H9 (cell line): Measurements from ENCODE around the gene CD28. TPM values are rescaled to one million over a fixed set of nuclear protein-coding genes. Genes with fewer than 3 reads are reported as not detected.

ENCODE experiments used
- DNase-seq: peaks from one replicate; pipeline ENCODE4 v3.0.0-alpha.2; 2017
- H2AFZ ChIP-seq: one replicate; pipeline ENCODE4 v1.6.1; 2013; ENCODE audit warnings: mild to moderate bottlenecking, low read length, control low read depth, moderate library complexity
- H2AK5ac ChIP-seq: 2 replicates; pipeline ENCODE4 v1.6.1; 2013; ENCODE audit warnings: low read length, control low read depth, mixed read lengths; ENCODE audit not compliant: insufficient read length
- H2BK120ac ChIP-seq: one replicate; pipeline ENCODE4 v1.6.1; 2013; ENCODE audit warnings: low read depth, mild to moderate bottlenecking, low read length, control low read depth, inconsistent platforms; ENCODE audit not compliant: poor library complexity, severe bottlenecking
- H2BK12ac ChIP-seq: 2 replicates; pipeline ENCODE4 v1.6.1; 2013; ENCODE audit warnings: low read length, control low read depth, mixed read lengths, low read depth; ENCODE audit not compliant: insufficient read length
- H2BK15ac ChIP-seq: 2 replicates; pipeline ENCODE4 v1.6.1; 2013; ENCODE audit warnings: low read depth, low read length, control low read depth
- H2BK20ac ChIP-seq: one replicate; pipeline ENCODE4 v1.6.1; 2013; ENCODE audit warnings: low read depth, mild to moderate bottlenecking, low read length, control low read depth, inconsistent platforms; ENCODE audit not compliant: poor library complexity, severe bottlenecking
- H2BK5ac ChIP-seq: 2 replicates; pipeline ENCODE4 v1.6.1; 2013; ENCODE audit warnings: low read length, control low read depth, mixed read lengths; ENCODE audit not compliant: insufficient read length
- H3K14ac ChIP-seq: 2 replicates; pipeline ENCODE4 v1.6.1; 2013; ENCODE audit warnings: low read length, control low read depth; ENCODE audit not compliant: insufficient read depth
- H3K18ac ChIP-seq: 2 replicates; pipeline ENCODE4 v1.6.1; 2013; ENCODE audit warnings: low read depth, mild to moderate bottlenecking, mixed read lengths, low read length, control low read depth; ENCODE audit not compliant: insufficient read length
- H3K23ac ChIP-seq: 2 replicates; pipeline ENCODE4 v1.6.1; 2013; ENCODE audit warnings: low read length, control low read depth, mixed read lengths, low read depth; ENCODE audit not compliant: insufficient read length
- H3K23me2 ChIP-seq: 2 replicates; pipeline ENCODE4 v1.6.1; 2013; ENCODE audit warnings: low read depth, mild to moderate bottlenecking, mixed read lengths, low read length, control low read depth; ENCODE audit not compliant: insufficient read length, poor library complexity, severe bottlenecking
- H3K27ac ChIP-seq: 2 replicates; pipeline ENCODE4 v1.5.1; 2013; ENCODE audit warnings: low read length, control low read depth, mixed read lengths, low read depth; ENCODE audit not compliant: insufficient read length
- H3K27me3 ChIP-seq: 2 replicates; pipeline ENCODE4 v1.6.1; 2013; ENCODE audit warnings: low read length, control low read depth, inconsistent platforms; ENCODE audit not compliant: insufficient read depth
- H3K4ac ChIP-seq: 2 replicates; pipeline ENCODE4 v1.6.1; 2013; ENCODE audit warnings: low read depth, mild to moderate bottlenecking, control low read depth, inconsistent platforms, low read length, moderate library complexity
- H3K4me1 ChIP-seq: 2 replicates; pipeline ENCODE4 v1.6.1; 2013; ENCODE audit warnings: low read length, control low read depth, inconsistent platforms; ENCODE audit not compliant: insufficient read depth
- H3K4me2 ChIP-seq: 2 replicates; pipeline ENCODE4 v1.6.1; 2013; ENCODE audit warnings: low read length, control low read depth, mixed read lengths; ENCODE audit not compliant: insufficient read length, insufficient read depth
- H3K56ac ChIP-seq: 2 replicates; pipeline ENCODE4 v1.6.1; 2013; ENCODE audit warnings: low read depth, mild to moderate bottlenecking, mixed read lengths, low read length, control low read depth; ENCODE audit not compliant: insufficient read length
- H3K79me1 ChIP-seq: 2 replicates; pipeline ENCODE4 v1.6.1; 2013; ENCODE audit warnings: low read depth, mild to moderate bottlenecking, moderate library complexity, low read length, control low read depth, inconsistent platforms; ENCODE audit not compliant: insufficient read depth, poor library complexity, severe bottlenecking
- H3K79me2 ChIP-seq: 2 replicates; pipeline ENCODE4 v1.6.1; 2013; ENCODE audit warnings: low read length, control low read depth, inconsistent platforms; ENCODE audit not compliant: insufficient read depth
- H3K9ac ChIP-seq: 2 replicates; pipeline ENCODE4 v1.6.1; 2013; ENCODE audit warnings: low read length, control low read depth, mixed read lengths; ENCODE audit not compliant: insufficient read length; ENCODE audit errors: extremely low read depth
- H3K9me3 ChIP-seq: one replicate; pipeline ENCODE4 v1.6.1; 2013; ENCODE audit warnings: low read depth, low read length, inconsistent platforms; ENCODE audit not compliant: control insufficient read depth
- H3T11ph ChIP-seq: one replicate; pipeline ENCODE4 v1.6.1; 2013; ENCODE audit warnings: mild to moderate bottlenecking, low read length, control low read depth, inconsistent platforms
- H4K20me1 ChIP-seq: one replicate; pipeline ENCODE4 v1.6.1; 2013; ENCODE audit not compliant: control insufficient read depth, insufficient read length, insufficient read depth
- H4K5ac ChIP-seq: 2 replicates; pipeline ENCODE4 v1.6.1; 2013; ENCODE audit warnings: low read depth, mild to moderate bottlenecking, mixed read lengths, low read length, control low read depth; ENCODE audit not compliant: insufficient read length
- H4K8ac ChIP-seq: replicated peaks from 2 replicates; pipeline ENCODE4 v1.6.1; 2013; ENCODE audit warnings: low read length, control low read depth, mixed read lengths, low read depth; ENCODE audit not compliant: insufficient read length
- H4K91ac ChIP-seq: 2 replicates; pipeline ENCODE4 v1.6.1; 2013; ENCODE audit warnings: low read depth, mild to moderate bottlenecking, moderate library complexity, mixed read lengths, low read length, control low read depth; ENCODE audit not compliant: insufficient read length
- H3K27ac Mint-ChIP-seq, 3 experiments: 2 replicates in 2 of 3; 3 replicates in 1 of 3; pipeline ENCODE4 v1.8.0; 2020 to 2021; ENCODE audit warnings: mixed read lengths in 3 of 3, mild to moderate bottlenecking in 1 of 3, moderate library complexity in 1 of 3
- H3K27me3 Mint-ChIP-seq: 2 replicates; pipeline ENCODE4 v1.8.0; 2021; ENCODE audit warnings: low read depth, mild to moderate bottlenecking, moderate library complexity, mixed read lengths
- H3K36me3 Mint-ChIP-seq, 3 experiments: 2 replicates in 2 of 3; 3 replicates in 1 of 3; pipeline ENCODE4 v1.8.0; 2020 to 2021; ENCODE audit warnings: low read depth in 3 of 3, mixed read lengths in 3 of 3; ENCODE audit not compliant: insufficient read depth in 1 of 3
- H3K4me1 Mint-ChIP-seq, 2 experiments: 2 replicates each; pipeline ENCODE4 v1.8.0; 2020; ENCODE audit warnings: mixed read lengths in 2 of 2
- H3K4me3 Mint-ChIP-seq, 2 experiments: 2 replicates in 1 of 2; 3 replicates in 1 of 2; pipeline ENCODE4 v1.8.0; 2020 to 2021; ENCODE audit warnings: mild to moderate bottlenecking in 2 of 2, mixed read lengths in 2 of 2, moderate library complexity in 1 of 2
- H3K9me3 Mint-ChIP-seq, 2 experiments: 2 replicates in 1 of 2; 3 replicates in 1 of 2; pipeline ENCODE4 v1.8.0; 2020; ENCODE audit warnings: mild to moderate bottlenecking in 2 of 2, mixed read lengths in 2 of 2, moderate library complexity in 1 of 2
- WGBS: extraction: QIAGEN DNeasy Blood & Tissue Kit; methylation state at CpG from one replicate; pipeline ENCODE4 v1.1.7; 2013; ENCODE audit warnings: missing lambda C conversion rate, low lambda C conversion rate, mixed read lengths; ENCODE audit not compliant: insufficient read length; ENCODE audit errors: extremely low coverage; 5-methylcytosine and 5-hydroxymethylcytosine counted together
- total RNA-seq: library from RNA; stranded (reverse); gene quantifications from 2 replicates; pipeline ENCODE4 v1.2.1, GENCODE V29; 2021
- TF ChIP-seq, protein P1 (sequence below): fragments of 200-600 bp; sonication (generic); conservative IDR thresholded peaks from 3 replicates; pipeline ENCODE4 v1.8.0; 2021; ENCODE audit warnings: antibody characterized with exemption, mild to moderate bottlenecking

The CD28 gene
- total RNA-seq, 1 experiment from 2014 or later: not detected

GRCh38 chr2:203744091-203744490 is 37.7 kb downstream of the CD28 start:
- Histone ChIP-seq H2BK120ac (no peak overlapping the region), H3K4ac (no peak overlapping the region), H3K27ac (no peak overlapping the region), H3K23me2 (no peaks in the 10 kb centered on the region), H2AK5ac (no peak overlapping the region), H3K23ac (no peak overlapping the region), H3K14ac (no peak overlapping the region), H2BK20ac (no peak overlapping the region), H4K91ac (no peak overlapping the region), H4K8ac (no peak overlapping the region), H4K5ac (no peak overlapping the region), H3K79me2 (no peaks in the 10 kb centered on the region), H3K56ac (no peak overlapping the region), H3T11ph (no peak overlapping the region), H3K9me3 (no peaks in the 10 kb centered on the region), H3K4me1 (no peaks in the 10 kb centered on the region), H2BK5ac (no peak overlapping the region), H3K9ac (no peak overlapping the region), H3K79me1 (no peaks in the 10 kb centered on the region), H3K27me3 (no peaks in the 10 kb centered on the region), H3K18ac (no peak overlapping the region), H2BK15ac (no peak overlapping the region), H2BK12ac (no peak overlapping the region), H4K20me1 (no peaks in the 10 kb centered on the region), H3K4me2 (no peak overlapping the region), H2AFZ (no peak overlapping the region)
- TF ChIP-seq, protein P1, sequence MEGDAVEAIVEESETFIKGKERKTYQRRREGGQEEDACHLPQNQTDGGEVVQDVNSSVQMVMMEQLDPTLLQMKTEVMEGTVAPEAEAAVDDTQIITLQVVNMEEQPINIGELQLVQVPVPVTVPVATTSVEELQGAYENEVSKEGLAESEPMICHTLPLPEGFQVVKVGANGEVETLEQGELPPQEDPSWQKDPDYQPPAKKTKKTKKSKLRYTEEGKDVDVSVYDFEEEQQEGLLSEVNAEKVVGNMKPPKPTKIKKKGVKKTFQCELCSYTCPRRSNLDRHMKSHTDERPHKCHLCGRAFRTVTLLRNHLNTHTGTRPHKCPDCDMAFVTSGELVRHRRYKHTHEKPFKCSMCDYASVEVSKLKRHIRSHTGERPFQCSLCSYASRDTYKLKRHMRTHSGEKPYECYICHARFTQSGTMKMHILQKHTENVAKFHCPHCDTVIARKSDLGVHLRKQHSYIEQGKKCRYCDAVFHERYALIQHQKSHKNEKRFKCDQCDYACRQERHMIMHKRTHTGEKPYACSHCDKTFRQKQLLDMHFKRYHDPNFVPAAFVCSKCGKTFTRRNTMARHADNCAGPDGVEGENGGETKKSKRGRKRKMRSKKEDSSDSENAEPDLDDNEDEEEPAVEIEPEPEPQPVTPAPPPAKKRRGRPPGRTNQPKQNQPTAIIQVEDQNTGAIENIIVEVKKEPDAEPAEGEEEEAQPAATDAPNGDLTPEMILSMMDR: no peak
- H3K4me1 Mint-ChIP-seq: 0 out of 4 replicates have a peak, but pooled peaks cover 0 to 2% of the 10 kb centered on the region in 2 experiments
- WGBS: no CpG with 5 or more reads among the region's 4 CpGs
- H3K27ac Mint-ChIP-seq: no peak overlapping the region
- no peaks in the 10 kb centered on the region for H3K36me3 Mint-ChIP-seq
- no peaks in the 10 kb centered on the region; the same call in 1 of the 2 replicates for H3K27me3 Mint-ChIP-seq
- H3K4me3 Mint-ChIP-seq: no peak overlapping the region
- DNase-seq: no peak
- H3K9me3 Mint-ChIP-seq: no peaks in the 10 kb centered on the region; a peak in 1 of 5 replicates
